GM18502 (cell line): ENCODE measurements around the gene ANKRD17.
"Not testable (repeated sequence)": the region's sequence is repeated elsewhere in the genome, so short reads cannot be mapped to it uniquely, and the experiment has no call there.

Experiments used
- ATAC-seq: cut with Tn5 transposase; IDR thresholded peaks from one replicate; pipeline ENCODE4 v1.9.1; 2021; ENCODE audit warnings: mild to moderate bottlenecking; ENCODE audit not compliant: unreplicated experiment, poor library complexity

The ANKRD17 gene

GRCh38 chr4:73258686-73259570 is at the start of gene ANKRD17:
Gene ANKRD17, minus strand, starts transcription at chr4:73258798. Its CDS starts 130 bp downstream, at chr4:73258668.
- peak; percentile 79 for ATAC-seq

GRCh38 chr4:73308286-73308685 is 49.7 kb upstream of the ANKRD17 start:
- ATAC-seq: peak; percentile 73

GRCh38 chr4:73303711-73304110 is 45.1 kb upstream of the ANKRD17 start:
- no peak for ATAC-seq

- no peak for ATAC-seq
Observed at GRCh38 chr4:73299548-73300280, 41.1 kb upstream of the ANKRD17 start.

GRCh38 chr4:73292661-73293060 is 34.1 kb upstream of the ANKRD17 start:
- not testable (repeated sequence) for ATAC-seq

GRCh38 chr4:73281982-73282381 is 23.4 kb upstream of the ANKRD17 start:
- no peak for ATAC-seq

- ATAC-seq: no peak
Observed at GRCh38 chr4:73281396-73281795, 22.8 kb upstream of the ANKRD17 start.

- no peak for ATAC-seq
Observed at GRCh38 chr4:73277201-73277600, 18.6 kb upstream of the ANKRD17 start.

- no peak for ATAC-seq
Observed at GRCh38 chr4:73275318-73275654, 16.7 kb upstream of the ANKRD17 start.

GRCh38 chr4:73272816-73273215 is 14.2 kb upstream of the ANKRD17 start:
- ATAC-seq: no peak

GRCh38 chr4:73267050-73267449 is 8.5 kb upstream of the ANKRD17 start:
- ATAC-seq: no peak

- ATAC-seq: peak; percentile 14
Observed at GRCh38 chr4:73259571-73260090, 1.0 kb upstream of the ANKRD17 start.

- ATAC-seq: peak; percentile 27
Observed at GRCh38 chr4:73258436-73258685, 237 bp downstream of the ANKRD17 start.

GRCh38 chr4:73257651-73258435 is 755 bp downstream of the ANKRD17 start:
- no peak for ATAC-seq

- peak; percentile 29 for ATAC-seq
Observed at GRCh38 chr4:73257234-73257633, 1.4 kb downstream of the ANKRD17 start.

GRCh38 chr4:73255847-73256246 is 2.8 kb downstream of the ANKRD17 start:
- ATAC-seq: not testable (repeated sequence)

GRCh38 chr4:73252001-73252400 is 6.6 kb downstream of the ANKRD17 start:
- no peak for ATAC-seq

- ATAC-seq: no peak
Observed at GRCh38 chr4:73251384-73251783, 7.2 kb downstream of the ANKRD17 start.

GRCh38 chr4:73250642-73251041 is 8.0 kb downstream of the ANKRD17 start:
- no peak for ATAC-seq

GRCh38 chr4:73248821-73249220 is 9.8 kb downstream of the ANKRD17 start:
- ATAC-seq: no peak

- no peak for ATAC-seq
Observed at GRCh38 chr4:73248416-73248815, 10.2 kb downstream of the ANKRD17 start.
